Measurements from ENCODE around the gene NOM1.

The NOM1 gene

DNA sequence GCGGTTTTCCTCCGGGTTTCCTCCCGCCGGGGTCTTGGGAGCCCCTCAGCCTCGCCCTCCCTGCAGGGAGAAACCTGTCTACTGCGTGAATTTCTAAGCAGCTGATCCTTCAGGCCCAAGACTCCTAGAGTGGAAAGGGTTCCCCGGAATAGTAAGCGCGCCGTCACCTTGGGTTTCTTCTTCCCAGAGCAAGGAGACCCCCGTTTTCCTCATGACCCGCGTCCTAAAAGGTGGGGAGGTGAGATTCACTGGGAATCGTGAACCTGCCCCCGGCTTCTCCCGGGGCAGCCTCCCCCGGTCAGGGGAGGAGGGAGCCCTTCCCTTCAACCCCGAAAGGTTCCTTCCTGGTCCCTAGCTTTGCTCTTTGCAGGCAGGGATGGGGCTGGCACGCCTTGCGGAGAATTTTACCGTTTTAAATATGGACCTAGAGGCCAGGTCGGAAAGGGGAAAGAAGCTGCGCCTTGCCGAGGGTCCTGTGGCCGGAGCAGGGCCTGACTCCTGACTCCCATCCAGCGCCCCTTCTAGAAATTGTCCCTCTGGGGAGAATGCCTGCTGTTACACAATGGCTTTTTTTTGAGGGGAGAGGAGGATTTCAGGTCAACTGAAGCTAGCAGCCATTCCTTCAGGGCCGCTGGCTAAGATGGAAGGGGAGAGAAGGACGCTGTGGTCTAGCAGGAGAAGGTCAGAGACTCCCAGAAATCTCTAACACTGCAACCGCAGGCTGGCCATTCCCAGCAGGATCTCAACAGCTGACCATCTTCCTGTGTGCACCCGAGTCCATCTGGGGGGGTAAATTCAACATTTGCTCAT, 72.6 kb downstream of the NOM1 start:
- Histone ChIP-seq H3K4me1 (ENCODE audit: control insufficient read depth in 5 of 5, insufficient read depth in 5 of 5, low read length in 5 of 5) (peaks cover 0 to 27% (median 24%) of the 10 kb centered on the region in 5 donors), H3K27me3 (ENCODE audit: control insufficient read depth in 5 of 5, insufficient read depth in 4 of 5, low read length in 5 of 5) (peaks cover 61 to 76% (median 69%) of the 10 kb centered on the region in 5 donors), H3K36me3 (ENCODE audit: control insufficient read depth in 5 of 5, insufficient read depth in 5 of 5, low read length in 5 of 5) (no peaks in the 10 kb centered on the region), H3K27ac (ENCODE audit: low read depth, low read length) (no peak overlapping the region), H3K9ac (ENCODE audit: low read length in 5 of 5) (no peak overlapping the region), H3K9me3 (ENCODE audit: control insufficient read depth in 5 of 5, low read length in 5 of 5) (no peaks in the 10 kb centered on the region), H3K4me3 (ENCODE audit: low read depth in 1 of 5, low read length in 5 of 5) (no peak overlapping the region)

Data from subcutaneous abdominal adipose tissue (tissue), 5 donors.